Activated naive CD8-positive, alpha-beta T cell treated with anti-CD3 and anti-CD28 coated beads, Interleukin-2, amount 50 U/mL, for 24 hours (primary cell): ENCODE data around the gene GVQW3.
A peak's percentile ranks its signal among the peaks of the same experiment; 100 is the strongest.
"Not testable (repeated sequence)": the region's sequence is repeated elsewhere in the genome, so short reads cannot be mapped to it uniquely, and the experiment has no call there.

Experiments used
- ATAC-seq: fragments of 150-1000 bp; cut with Tn5 transposase; one replicate; pipeline ENCODE4 v1.10.0; 2021
- DNase-seq: peaks from one replicate; pipeline ENCODE4 v3.0.0; 2021
- H3K27ac Mint-ChIP-seq: one replicate; pipeline ENCODE4 v1.8.0; 2021; ENCODE audit warnings: mild to moderate bottlenecking, mixed read lengths
- H3K27me3 Mint-ChIP-seq: one replicate; pipeline ENCODE4 v1.8.0; 2021; ENCODE audit warnings: mixed read lengths
- H3K36me3 Mint-ChIP-seq: one replicate; pipeline ENCODE4 v1.8.0; 2021; ENCODE audit warnings: low read depth, mixed read lengths
- H3K4me1 Mint-ChIP-seq: one replicate; pipeline ENCODE4 v1.8.0; 2021; ENCODE audit warnings: mixed read lengths
- H3K4me3 Mint-ChIP-seq: one replicate; pipeline ENCODE4 v1.8.0; 2021; ENCODE audit warnings: mild to moderate bottlenecking, moderate library complexity, mixed read lengths
- H3K9me3 Mint-ChIP-seq: one replicate; pipeline ENCODE4 v1.8.0; 2021; ENCODE audit warnings: mixed read lengths

GVQW3 gene

DNA sequence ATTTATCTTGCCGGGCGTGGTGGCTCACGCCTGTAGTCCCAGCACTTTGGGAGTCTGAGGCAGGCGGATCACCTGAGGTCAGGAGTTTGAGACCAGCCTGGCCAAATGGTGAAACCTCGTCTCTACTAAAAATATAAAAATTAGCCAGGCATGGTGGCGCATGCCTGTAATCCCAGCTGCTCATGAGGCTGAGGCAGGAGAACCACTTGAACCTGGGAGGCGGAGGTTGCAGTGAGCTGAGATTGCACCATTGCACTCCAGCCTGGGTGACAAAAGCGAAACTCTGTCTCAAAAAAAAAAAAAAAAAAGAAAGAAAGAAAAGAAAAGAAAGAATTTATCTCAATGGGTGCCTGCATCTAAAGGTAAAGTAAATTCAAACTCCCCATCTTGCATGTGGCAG lies 20.4 kb downstream of the GVQW3 start:
- H3K9me3 Mint-ChIP-seq, ATAC-seq, H3K27ac Mint-ChIP-seq, H3K4me3 Mint-ChIP-seq, H3K27me3 Mint-ChIP-seq, H3K36me3 Mint-ChIP-seq, DNase-seq, H3K4me1 Mint-ChIP-seq: not testable (repeated sequence)

DNA sequence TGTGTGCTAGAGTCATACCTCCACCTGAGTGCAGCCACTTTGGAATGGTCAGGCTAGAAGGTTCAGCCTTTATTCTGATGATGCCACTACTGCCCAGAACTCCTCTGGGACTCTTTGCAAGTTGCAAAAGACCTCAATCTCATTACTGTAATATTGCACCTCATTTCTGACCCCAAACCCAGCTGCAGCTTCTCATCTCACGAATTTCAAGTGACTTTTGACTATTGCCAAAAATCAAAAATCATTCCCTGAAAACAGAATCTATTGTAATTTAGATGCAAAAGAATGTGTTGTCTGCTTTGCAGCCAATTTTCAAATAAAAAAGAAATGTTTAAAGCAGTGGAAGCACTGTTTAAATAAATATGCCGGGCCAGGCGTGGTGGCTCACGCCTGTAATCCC lies 25.2 kb downstream of the GVQW3 start:
- Mint-ChIP-seq H3K9me3 (no peaks in the 10 kb centered on the region), H3K36me3 (no peaks in the 10 kb centered on the region), H3K4me1 (peaks cover 2% of the 10 kb centered on the region), H3K4me3 (no peak overlapping the region), H3K27ac (no peak overlapping the region), H3K27me3 (no peaks in the 10 kb centered on the region)
- ATAC-seq = no peak
- DNase-seq = no peak

DNA sequence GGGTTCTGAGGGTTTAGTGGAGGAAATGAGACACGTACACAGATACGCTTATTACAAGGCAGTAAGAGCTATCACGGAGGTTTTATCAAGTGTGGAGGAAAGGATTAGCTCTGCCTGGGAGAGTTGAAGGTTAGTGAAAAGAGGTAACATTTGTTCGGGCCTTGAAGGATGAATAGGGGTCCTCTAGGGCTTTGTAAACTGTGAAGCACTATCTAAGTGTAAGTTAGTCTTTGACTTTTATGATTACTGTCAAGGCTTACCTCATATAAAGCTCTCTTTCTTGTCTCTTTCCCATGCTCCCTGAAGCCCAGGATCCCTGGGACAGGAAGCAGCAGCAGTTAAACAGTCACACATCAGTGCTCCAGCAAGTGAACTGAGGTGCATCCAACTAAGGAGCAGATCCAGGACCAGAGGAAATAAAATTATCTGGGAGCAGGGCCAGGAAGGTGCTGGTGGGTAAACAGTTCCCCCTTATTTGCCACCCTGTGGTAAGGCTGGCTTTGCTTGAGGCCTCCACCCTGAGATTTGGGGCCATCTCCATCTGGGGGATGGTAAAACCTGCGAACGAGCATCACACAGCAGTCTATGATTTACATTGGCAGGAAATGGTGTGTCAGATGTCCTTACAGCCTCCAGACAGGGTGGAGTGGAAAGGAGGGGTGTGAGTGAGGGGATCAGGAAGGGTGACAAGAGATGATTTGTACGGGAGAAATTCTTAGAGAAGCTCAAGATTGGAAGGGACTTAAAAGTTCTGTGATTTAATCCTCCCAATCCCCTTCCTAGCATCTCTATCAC lies 27.2 kb downstream of the GVQW3 start:
- Mint-ChIP-seq H3K4me1 (peaks cover 2% of the 10 kb centered on the region), H3K27ac (no peak overlapping the region), H3K9me3 (no peaks in the 10 kb centered on the region), H3K36me3 (no peaks in the 10 kb centered on the region), H3K27me3 (no peaks in the 10 kb centered on the region), H3K4me3 (no peak overlapping the region)
- no peak for ATAC-seq
- DNase-seq = no peak

DNA sequence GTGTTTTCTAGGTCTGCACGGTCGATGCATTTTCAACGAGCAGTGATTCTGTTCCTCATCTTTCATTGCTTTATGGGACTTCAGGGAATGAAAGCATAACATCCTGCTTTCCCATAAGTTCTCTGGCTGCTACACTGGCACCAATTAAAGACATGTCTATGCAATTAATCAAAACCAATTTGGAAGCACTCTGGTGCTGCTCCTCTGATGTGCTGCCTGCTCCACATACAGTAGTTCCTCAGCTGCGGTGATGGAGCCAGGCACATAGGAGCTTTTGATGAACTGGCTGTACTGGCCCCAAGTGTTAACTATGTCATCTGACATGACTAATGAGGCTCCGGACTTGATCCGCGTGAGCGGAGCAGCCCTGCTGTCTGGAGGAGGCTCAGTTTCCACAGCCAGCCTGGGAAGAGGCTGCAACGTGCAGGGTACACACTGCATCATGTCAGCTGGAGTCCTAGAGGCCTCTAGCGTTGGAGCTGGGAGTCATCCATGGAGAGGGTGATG lies 29.8 kb downstream of the GVQW3 start:
- H3K9me3 Mint-ChIP-seq = no peaks in the 10 kb centered on the region
- H3K4me1 Mint-ChIP-seq = peaks cover 2% of the 10 kb centered on the region
- H3K4me3 Mint-ChIP-seq = no peak overlapping the region
- DNase-seq (no peak), ATAC-seq (no peak)
- H3K27ac Mint-ChIP-seq = no peak overlapping the region
- H3K36me3 Mint-ChIP-seq = no peaks in the 10 kb centered on the region
- H3K27me3 Mint-ChIP-seq = peaks cover 5% of the 10 kb centered on the region

DNA sequence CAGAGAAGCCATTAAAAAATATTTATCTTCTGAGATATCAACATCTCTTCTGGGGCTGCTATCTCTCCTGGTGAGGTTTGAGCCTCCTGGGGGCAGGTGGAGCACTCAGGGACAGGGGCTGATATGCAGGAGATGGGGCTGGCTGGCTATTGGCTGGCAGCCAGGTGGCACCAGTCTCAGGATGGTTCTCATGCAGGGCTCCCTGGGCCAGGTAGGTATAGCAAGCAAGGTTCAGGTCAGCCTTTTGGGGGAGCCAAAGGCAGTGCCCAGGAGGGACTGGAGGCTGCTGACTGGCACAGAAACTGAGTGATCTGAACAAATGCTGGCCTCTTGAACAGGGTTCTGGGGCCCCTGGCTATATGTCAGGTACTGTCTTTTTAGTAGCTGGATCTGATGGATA lies 34.0 kb downstream of the GVQW3 start:
- no peaks in the 10 kb centered on the region for H3K9me3 Mint-ChIP-seq
- H3K27ac Mint-ChIP-seq = no peak overlapping the region
- no peaks in the 10 kb centered on the region for H3K4me1 Mint-ChIP-seq
- H3K27me3 Mint-ChIP-seq = peaks cover 12% of the 10 kb centered on the region
- DNase-seq (no peak), ATAC-seq (no peak)
- no peak overlapping the region for H3K4me3 Mint-ChIP-seq
- H3K36me3 Mint-ChIP-seq = no peaks in the 10 kb centered on the region

DNA sequence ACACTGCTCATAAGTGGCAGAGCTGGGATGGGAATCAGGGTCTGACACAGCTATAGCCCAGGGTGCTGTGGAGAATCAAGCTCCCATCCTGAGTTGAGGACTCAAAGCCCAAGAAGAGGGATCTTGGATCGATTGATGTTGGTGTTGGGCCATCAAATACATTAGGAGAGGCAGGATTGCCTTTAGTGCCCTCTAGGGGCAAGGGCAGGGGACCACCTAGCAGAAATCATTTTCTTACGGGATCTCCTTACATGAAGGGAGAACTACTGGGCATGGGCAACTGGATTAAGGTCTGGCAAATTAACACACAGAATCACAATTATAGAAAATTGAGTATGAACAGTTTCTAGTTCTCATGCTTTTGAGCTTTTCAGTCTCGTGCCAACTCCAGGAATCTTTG lies 38.8 kb downstream of the GVQW3 start:
- Mint-ChIP-seq H3K27me3 (peaks cover 10% of the 10 kb centered on the region), H3K4me1 (peaks cover 9% of the 10 kb centered on the region), H3K4me3 (no peak overlapping the region), H3K9me3 (no peaks in the 10 kb centered on the region), H3K27ac (no peak overlapping the region), H3K36me3 (no peaks in the 10 kb centered on the region)
- DNase-seq (no peak), ATAC-seq (no peak)

DNA sequence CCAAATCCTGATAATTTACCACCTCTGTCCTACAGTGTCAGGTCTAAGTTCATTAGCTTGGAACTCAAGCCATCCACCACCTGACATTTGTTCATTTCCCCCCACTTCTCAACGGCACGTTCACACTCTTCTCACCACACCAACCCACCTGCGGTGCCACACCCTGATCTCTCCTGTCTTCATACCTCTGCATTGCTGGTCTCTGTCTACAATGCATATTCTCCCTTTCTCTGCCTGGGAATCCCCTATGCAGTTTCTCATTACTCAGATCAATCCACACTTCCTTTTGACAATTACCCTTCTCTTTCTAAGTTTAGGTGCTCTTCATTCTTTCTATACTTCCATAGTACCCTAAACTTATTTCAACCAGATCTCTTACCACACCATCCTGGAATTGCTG lies 43.3 kb downstream of the GVQW3 start:
- Mint-ChIP-seq H3K4me3 (no peak overlapping the region), H3K36me3 (no peaks in the 10 kb centered on the region), H3K9me3 (no peaks in the 10 kb centered on the region), H3K4me1 (peaks cover 11% of the 10 kb centered on the region), H3K27me3 (peaks cover 5% of the 10 kb centered on the region), H3K27ac (no peak overlapping the region)
- DNase-seq (no peak), ATAC-seq (peak; percentile 86)

DNA sequence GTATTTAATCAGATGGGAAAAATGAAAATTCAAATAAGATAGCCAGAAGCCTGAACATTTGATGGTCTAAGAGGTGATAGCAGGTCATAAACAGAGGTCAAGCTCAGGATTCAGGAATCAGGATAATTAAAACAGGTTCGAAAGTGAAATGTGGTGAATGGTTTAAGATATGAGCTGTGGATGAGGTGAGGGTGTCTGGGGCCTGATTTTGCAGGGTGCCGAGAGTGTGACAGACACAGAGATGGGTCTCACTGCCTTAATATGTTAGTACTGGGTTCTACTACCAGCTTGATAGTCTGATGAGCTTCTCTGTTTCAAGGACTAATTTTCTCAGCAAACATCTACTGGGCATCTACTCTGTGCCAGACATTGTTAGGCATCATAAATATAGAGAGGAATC lies 43.8 kb downstream of the GVQW3 start:
- Mint-ChIP-seq H3K27ac (no peak overlapping the region), H3K4me3 (no peak overlapping the region), H3K4me1 (peaks cover 11% of the 10 kb centered on the region), H3K36me3 (no peaks in the 10 kb centered on the region), H3K27me3 (peaks cover 5% of the 10 kb centered on the region), H3K9me3 (no peaks in the 10 kb centered on the region)
- DNase-seq (no peak), ATAC-seq (no peak)

DNA sequence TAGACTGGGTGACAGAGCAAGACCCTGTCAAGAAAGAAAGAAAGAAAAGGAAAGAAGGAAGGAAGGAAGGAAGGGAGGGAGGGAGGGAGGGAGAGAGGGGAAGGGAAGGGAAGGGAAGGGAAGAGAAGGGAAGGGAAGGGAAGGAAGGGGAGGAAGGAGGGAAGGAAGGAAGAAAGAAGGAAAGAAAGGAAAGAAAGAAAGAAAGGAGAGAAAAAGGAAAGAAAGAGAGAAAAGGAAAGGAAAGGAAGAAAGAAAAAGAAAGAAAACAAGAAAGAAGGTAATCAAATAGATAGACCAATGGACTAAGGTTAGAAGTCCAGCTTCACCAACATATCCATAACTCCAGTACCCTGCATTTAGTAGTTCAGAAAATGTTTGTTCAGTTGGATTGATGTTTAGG lies 45.5 kb downstream of the GVQW3 start:
- DNase-seq (no peak), ATAC-seq (no peak)
- Mint-ChIP-seq H3K27me3 (peaks cover 5% of the 10 kb centered on the region), H3K27ac (no peak overlapping the region), H3K4me3 (no peak overlapping the region), H3K36me3 (no peaks in the 10 kb centered on the region), H3K9me3 (no peaks in the 10 kb centered on the region), H3K4me1 (peaks cover 11% of the 10 kb centered on the region)

DNA sequence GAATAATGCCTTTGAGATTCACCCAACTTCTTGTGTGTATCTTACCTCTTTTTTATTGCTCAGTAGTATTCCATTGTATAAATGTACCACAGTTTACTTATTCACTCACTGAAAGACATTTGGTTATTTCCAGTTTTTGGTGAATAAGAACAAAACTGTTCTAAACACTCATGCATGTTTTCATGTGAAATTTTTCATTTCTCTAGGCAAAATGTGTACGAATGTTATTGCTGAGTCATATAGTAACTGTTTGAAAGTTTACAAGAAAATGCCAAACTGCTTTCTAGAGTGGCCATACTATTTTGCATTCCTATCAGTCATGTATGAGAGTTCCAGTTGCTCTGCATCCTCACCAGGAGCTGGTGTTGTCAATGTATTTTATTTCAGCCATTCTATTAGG lies 54.9 kb downstream of the GVQW3 start:
- DNase-seq (no peak), ATAC-seq (no peak)
- H3K27me3 Mint-ChIP-seq = peaks cover 2% of the 10 kb centered on the region
- H3K4me3 Mint-ChIP-seq = no peak overlapping the region
- no peaks in the 10 kb centered on the region for H3K4me1 Mint-ChIP-seq
- H3K27ac Mint-ChIP-seq = no peak overlapping the region
- no peaks in the 10 kb centered on the region for H3K9me3 Mint-ChIP-seq
- H3K36me3 Mint-ChIP-seq = peaks cover 4% of the 10 kb centered on the region

DNA sequence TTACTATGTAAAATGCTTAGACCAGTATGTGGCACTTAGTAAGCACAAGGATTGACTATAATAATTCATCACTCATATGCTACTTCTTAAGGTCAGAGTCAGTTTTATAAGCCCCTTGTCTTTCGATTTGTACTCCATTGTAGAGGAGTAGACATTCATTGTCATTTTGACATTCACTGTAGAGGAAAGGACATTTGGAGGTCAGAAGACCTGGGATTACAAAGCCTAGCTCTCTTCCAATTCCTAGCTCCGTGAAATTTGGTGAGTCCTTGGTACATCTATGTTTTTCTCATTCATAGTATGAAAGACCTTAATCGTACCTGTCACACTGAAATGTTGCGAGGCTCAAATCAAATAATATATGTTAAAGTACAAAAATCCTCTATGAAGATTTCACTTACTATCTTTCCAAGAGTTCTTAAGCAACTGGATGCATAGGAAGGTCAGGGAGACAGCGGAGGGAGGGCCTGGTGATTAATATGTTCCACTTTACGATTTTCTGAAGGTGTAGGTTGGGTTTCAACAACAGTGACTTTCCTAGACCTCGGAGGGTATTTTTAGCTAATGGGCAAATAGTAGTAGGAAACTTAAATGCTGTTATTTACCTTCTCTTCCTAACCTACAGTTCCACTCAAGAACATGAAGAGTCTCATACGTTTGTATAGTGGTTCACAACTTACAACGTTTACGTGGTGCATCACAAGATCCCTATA lies 62.3 kb downstream of the GVQW3 start:
- ATAC-seq = no peak
- no peak for DNase-seq

DNA sequence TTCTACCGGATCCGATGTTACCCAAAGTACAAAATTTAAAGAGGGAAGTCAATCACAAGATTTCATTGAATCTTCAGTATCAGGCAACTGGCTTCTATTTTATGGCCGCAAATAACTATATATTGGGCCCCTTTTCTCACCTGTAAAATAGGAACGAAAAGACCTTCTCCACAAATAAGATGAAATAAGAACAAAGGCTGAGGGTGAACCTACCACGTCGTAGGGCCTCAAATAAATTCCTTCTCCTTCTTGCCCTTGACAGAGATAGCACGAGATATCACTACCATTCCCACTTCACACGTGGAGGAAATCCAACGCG lies 62.9 kb downstream of the GVQW3 start:
- Mint-ChIP-seq H3K9me3 (no peaks in the 10 kb centered on the region), H3K4me3 (peak overlapping the region; percentile 99), H3K36me3 (peaks cover 40% of the 10 kb centered on the region), H3K27me3 (no peaks in the 10 kb centered on the region), H3K27ac (peak overlapping the region; percentile 100), H3K4me1 (peaks cover 28% of the 10 kb centered on the region)
- DNase-seq = no peak
- no peak for ATAC-seq

More for the DNA sequence above, 62.3 kb downstream of the GVQW3 start:
- Mint-ChIP-seq H3K9me3 (no peaks in the 10 kb centered on the region), H3K4me1 (peaks cover 28% of the 10 kb centered on the region), H3K4me3 (peak overlapping the region; percentile 99), H3K27me3 (no peaks in the 10 kb centered on the region), H3K36me3 (peaks cover 36% of the 10 kb centered on the region), H3K27ac (peak overlapping the region; percentile 100)

DNA sequence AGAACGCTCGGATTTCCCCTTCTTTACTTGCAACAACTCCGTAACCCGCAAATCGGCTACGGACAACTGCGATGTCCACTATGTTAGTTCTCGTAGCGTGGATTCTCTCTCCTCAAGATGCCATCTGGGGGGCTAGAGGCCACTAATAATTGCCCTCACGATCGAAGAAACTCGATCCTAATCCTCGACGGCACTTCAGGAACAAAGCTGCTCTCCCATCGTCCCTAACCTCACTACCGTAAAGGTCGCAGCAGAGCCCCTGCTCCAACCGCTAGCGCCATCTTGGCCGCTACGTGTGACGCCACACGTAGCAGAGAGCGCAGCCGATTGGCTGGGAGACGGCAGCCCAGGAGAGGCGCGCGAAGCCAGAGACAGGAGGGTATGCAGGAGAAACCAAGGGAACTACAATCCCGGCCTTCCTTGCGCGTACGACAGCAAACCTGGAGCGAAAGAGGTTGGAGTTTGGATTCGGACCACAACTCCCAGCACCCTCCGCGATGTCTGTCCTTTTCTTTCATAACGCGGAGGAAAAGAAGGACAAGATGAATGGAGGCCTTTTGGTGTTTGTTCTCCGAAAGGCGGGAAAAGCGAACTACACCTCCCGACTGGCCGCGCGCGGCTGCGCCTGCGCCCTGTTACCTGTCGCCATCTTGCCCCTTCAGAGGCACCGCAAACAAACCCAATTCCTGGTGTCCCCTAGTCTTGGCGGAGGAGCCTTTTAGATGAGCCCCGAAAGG lies 63.4 kb downstream of the GVQW3 start, which contains the start of gene EMSY:
EMSY (plus strand) TSS at position 635 of the 737 bp plus-strand sequence. CDS start 1,921 bp downstream, outside the sequence.
- Mint-ChIP-seq H3K27ac (peak within 1 kb of the TSS; percentile 100), H3K36me3 (peaks cover 45% of the 10 kb centered on the region), H3K27me3 (no peaks in the 10 kb centered on the region), H3K4me3 (peak within 1 kb of the TSS; percentile 99), H3K4me1 (peaks cover 28% of the 10 kb centered on the region), H3K9me3 (no peaks in the 10 kb centered on the region)
- ATAC-seq = peak; percentile 95
- peak; percentile 91 for DNase-seq

DNA sequence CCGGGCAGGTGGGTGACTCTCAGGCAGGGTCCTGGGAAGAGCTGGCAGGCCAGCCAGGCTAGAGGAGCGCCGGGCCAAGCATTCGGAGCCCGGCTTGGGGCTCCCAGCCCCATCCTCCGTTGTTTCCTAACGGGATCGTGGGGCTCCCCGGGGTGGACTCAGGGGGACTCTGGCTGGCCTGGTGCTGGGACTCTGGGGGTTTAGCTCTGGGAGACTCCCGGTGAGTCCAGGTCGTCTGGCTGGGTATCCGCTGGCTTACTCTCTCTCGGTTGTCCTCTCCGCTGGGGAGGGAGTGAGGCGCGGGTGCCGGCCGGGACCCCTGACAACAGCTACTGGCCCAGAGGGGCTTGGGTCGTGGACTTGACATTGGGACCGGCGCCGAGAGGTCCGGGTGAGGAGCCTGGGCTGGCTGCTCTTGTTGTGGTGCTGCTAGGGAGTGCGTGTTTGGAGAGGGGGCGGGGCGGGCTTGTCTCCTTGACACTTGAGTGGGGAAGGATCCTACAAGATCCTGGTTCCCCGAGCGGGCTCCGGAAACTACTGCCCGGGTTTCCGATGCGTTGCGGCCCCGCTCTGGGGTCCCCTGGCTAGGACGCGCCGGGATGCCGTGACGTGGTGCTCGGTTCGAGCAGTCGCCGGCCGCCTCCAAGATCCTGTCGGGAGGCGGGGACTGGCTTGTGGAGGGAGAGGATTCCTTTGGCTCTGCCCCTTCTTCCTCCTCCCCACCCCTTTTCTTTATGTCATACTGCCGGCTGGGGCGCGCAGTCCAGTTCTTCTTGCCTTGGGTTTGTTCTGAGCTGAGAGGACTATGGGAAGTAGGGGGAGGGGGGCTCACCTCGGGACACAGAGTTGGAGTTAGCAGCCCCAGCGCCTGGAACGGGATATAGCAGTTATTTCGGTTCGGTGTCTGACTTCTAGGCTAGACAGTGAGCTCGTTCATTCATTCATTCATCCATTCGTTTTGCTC lies 64.3 kb downstream of the GVQW3 start:
- peak; percentile 68 for DNase-seq
- Mint-ChIP-seq H3K27me3 (no peaks in the 10 kb centered on the region), H3K36me3 (peaks cover 53% of the 10 kb centered on the region), H3K27ac (peak overlapping the region; percentile 100), H3K4me1 (peaks cover 28% of the 10 kb centered on the region), H3K9me3 (no peaks in the 10 kb centered on the region), H3K4me3 (peak overlapping the region; percentile 99)
- ATAC-seq = peak; percentile 42
